ENCODE data around the gene NFYB. TPM values are rescaled to one million over a fixed set of nuclear protein-coding genes. Genes with fewer than 3 reads are reported as not detected.
"Not testable (repeated sequence)": the region's sequence is repeated elsewhere in the genome, so short reads cannot be mapped to it uniquely, and the experiment has no call there.

Gene NFYB
- polyA plus RNA-seq, 12 donors: 32.3 to 72.4 (median 50.6) TPM; not detected in 1

- no peak for DNase-seq
Measured at GRCh38 chr12:104122298-104122697, 15.7 kb downstream of the NFYB start.

GRCh38 chr12:104121001-104121400, 17.0 kb downstream of the NFYB start:
- no peak for DNase-seq

GRCh38 chr12:104115587-104115975, 22.4 kb downstream of the NFYB start:
- DNase-seq: no peak

- not testable (repeated sequence) for DNase-seq
Measured at GRCh38 chr12:104114834-104115586, 23.0 kb downstream of the NFYB start.

- no peak for DNase-seq
Measured at GRCh38 chr12:104109446-104110271, 28.4 kb downstream of the NFYB start.

GRCh38 chr12:104108755-104109445, 29.1 kb downstream of the NFYB start:
- DNase-seq: peak; percentile 88

- no peak for DNase-seq
Measured at GRCh38 chr12:104106965-104107364, 31.0 kb downstream of the NFYB start.

- no peak for DNase-seq
Measured at GRCh38 chr12:104105461-104105860, 32.5 kb downstream of the NFYB start.

- no peak for DNase-seq
Measured at GRCh38 chr12:104097954-104098353, 40.1 kb downstream of the NFYB start.

GRCh38 chr12:104095289-104095688, 42.7 kb downstream of the NFYB start:
- DNase-seq: no peak

GRCh38 chr12:104094284-104094683, 43.7 kb downstream of the NFYB start:
- no peak for DNase-seq

- no peak for DNase-seq
Measured at GRCh38 chr12:104091136-104091535, 46.9 kb downstream of the NFYB start.

GRCh38 chr12:104090685-104091084, 47.3 kb downstream of the NFYB start:
- no peak for DNase-seq

GRCh38 chr12:104083769-104084475, 54.1 kb downstream of the NFYB start:
- no peak for DNase-seq

GRCh38 chr12:104080764-104081163, 57.2 kb downstream of the NFYB start:
- DNase-seq: no peak

- DNase-seq: no peak
Measured at GRCh38 chr12:104079024-104079423, 59.0 kb downstream of the NFYB start.

GRCh38 chr12:104073699-104074098, 64.3 kb downstream of the NFYB start:
- DNase-seq: no peak

- no peak for DNase-seq
Measured at GRCh38 chr12:104072099-104072498, 65.9 kb downstream of the NFYB start.
